Stromal cell of bone marrow (primary cell): ENCODE data around the gene ZCCHC2.

Experiments used
- DNase-seq: peaks from one replicate; pipeline ENCODE4 v3.0.0-alpha.2; 2012; ENCODE audit warnings: low read depth

ZCCHC2 gene

DNA sequence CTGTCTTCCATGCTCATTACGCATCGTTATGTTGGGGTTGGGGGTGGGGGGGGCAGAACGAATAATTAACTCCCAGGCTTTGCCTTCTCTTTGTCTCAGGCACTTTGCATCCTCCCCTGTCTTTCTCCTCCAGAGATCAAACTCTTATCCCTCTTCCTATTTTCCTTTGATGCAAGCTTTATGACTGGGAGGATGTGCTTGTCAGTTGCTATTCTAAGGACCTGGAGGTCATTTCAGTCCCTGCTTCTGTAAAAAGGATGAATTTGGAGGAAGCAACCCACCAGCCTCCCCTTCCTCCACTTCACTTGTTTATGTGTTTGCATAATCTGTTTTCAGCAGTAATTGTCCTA lies 87.5 kb downstream of the ZCCHC2 start:
- DNase-seq, result no peak

DNA sequence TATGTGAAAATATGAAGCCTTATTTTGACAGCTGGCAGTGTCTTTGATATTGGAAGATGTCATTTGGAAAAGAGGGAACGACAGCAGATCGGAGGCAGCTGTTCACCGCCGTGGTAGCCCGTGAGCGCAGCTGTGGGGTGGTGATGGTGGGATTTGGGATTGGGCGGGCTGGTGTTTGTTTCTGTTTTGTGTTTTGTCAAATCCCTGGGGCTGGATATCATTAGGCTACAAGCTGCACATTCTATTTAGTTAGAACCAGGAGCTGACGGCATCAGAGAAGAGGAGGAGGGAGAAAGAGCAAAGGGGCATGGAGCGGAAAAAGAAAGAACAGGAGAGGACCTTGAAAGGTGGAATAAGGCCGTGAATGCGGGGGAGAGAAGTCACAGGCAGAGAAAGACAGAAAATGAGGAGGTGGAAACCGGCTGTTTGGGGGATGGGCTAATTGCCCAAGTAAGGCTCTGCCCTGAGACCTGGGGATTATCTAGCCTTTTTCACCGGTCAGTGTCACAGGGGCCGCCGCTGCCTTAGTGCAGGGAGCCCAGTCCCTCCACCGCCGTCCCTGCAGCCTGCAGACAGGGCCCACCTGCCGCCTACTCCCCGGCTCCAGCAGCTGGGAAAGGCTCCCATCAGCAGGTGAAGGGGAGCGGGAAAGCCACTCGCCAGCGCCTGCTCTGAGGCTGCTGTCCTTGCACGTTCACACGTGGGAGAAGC lies 88.0 kb downstream of the ZCCHC2 start:
- no peak for DNase-seq

DNA sequence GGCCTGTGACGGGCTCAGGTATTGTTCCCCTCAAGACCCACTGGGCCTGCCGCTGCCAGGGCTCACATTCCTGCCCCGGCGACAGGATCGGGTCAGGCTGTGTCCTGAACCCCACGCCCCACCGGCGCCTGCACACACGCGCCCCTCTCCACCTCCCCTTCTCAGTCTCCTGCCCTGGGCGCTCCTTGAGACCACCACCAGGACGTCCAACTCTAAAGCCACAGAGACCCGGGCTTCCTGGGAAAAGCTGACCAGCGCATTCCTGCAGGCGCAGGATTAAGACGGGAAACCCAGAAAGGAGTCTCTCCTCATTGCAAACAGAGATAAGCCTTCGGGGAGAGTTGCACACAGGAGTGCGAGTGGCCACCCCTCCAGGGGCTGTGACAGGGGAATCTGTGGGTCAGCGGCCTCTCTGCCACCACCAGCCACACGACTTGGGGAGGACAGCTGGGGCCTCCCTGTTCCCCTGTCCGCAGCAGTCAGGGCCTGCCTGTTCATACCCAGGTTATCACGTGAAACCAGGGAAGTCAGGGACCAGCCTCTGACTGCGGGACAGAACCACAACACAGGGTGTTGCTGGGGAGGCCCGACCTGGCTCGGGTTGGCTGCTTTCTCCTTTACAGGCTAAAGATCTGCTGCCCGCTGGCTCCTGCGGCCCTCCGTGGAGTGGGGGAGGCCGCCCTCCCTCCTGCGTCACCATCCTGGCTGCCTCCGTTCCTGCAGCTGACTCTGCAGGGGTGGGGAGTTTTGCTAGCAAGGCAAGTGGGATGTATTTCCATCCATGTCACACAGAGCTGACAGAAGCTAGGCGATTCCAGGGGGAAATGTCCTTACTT lies 88.8 kb downstream of the ZCCHC2 start:
- DNase-seq, result no peak

DNA sequence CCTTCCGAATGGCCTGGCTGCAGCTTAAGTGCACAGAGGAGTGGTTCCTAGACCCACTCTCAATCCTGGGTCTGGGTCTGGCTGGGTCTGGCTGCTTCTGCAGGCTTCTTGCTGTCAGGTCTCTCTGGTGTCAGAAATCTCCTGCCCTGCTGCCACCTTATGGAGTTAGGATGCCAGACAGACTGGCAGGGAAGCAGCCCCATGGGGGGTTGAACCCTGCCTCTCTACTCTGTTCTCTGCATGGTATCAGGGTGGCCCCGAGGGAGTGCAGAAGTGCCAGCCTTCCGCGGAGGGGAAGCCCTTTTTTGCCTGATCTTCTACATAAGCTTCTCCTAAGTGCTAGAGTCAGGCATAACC lies 89.4 kb downstream of the ZCCHC2 start:
- DNase-seq, result no peak

DNA sequence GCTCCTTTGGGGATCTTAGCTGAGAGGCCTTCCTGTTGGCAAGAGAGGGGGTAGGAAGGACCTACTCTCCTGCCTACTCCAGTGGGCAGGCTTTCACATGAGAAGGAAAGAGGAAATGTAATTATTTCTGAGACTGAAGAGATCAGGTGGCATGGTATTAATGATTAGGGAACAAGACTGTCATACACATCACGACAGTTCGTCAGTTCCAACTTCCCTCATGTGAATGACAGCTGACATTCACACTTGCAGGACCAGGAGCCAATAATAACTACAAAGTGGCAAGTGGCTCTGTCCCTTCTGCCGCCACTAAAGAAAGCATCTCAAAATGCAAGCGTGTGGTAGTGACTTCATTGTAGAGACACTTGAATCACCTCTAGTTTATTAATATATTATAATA lies 90.0 kb downstream of the ZCCHC2 start:
- DNase-seq, result no peak

DNA sequence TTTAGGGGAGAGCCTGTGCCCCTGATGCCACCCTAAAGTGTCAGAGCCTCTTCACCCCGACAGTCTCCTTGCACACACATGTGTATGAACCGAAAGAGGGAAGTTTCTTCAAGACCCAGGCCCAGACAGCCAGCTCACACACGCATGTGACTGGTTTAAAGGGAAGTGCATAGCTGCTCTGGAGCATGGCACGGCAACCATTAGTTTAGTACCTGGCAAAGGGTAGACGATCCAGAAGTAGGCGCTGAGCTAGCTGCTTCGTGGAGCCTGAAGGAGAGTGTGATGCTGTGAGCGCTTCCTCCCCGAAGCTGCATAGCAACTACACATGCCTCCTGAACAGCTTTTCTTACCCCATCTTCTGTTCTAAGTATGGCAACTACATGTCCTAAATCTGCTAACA lies 91.7 kb downstream of the ZCCHC2 start:
- no peak for DNase-seq

DNA sequence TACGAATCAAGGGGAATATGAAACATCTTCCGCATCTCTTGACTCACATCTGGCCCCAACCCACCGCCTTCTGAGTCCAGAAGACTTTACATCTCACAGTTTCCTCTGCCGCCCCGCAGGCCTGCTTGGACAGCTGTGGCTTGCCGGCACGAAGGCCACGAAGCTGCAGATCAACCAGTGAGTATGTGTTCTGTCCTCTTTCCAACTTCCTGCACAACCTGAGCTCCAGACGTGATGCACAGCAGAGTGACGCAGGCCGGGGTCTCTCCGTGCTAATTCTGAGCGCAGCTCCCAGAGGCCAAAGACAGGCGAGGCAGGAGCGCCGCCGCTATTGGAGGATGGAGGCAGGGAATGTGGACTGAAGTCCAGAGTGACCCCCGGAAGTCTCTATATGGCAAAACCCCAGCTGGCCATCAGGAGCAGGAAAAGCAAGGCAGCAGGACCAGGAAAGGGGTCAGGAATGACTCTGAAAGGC lies 93.5 kb downstream of the ZCCHC2 start:
- DNase-seq, result no peak

DNA sequence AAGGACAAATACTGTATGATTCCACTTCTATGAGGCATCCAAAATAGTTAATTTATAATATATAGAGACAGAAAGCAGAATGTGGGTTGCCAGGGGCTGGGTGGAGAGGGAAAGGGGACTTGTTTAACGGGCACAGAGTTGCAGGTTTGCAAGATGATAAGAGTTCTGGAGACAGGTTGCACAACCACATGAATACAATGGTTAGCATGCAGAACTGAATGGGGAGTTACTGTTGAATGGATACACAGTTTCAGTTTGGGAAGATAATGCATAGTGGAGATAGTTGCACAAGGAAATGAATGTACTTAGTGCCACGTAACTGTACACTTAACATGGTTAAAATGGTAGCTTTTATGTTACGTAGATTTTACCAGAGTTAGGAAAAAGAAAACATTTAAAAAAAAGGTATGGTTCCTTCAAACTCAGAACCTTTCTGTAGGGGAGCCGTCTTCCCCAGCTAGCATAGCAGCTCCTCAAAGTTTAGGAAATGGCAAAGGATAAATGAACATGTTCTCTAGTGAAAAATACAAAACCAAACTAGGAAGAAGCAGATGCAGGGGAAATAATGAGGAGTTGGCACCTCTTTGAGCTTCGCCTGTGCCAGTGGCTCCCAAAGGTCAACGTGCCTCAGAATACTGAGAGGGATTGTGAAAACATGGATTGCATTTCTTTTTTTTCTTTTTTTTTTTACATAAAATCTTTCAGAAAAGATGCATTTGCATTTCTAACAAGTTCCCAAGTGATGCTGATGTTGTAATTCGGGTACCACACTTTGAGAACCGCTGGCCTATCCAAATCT lies 95.2 kb downstream of the ZCCHC2 start:
- DNase-seq, result no peak

DNA sequence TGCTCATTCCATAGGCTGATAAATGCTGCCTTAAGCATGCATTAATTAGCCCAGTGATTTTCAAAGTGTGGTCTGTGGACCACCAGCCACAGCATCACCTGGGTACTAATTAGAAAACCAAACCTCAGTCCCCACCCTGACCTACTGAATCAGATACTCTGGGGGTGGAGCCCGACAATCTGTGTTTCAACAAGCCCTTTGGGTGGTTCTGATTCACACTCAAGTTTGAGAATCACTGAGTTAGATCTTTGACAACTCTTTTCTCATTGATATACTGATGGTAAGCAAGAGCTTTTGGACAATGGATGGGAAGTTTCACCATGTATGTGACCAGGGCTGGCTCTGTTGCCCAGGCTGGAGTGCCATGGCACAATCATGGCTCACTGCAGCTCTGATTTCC lies 95.9 kb downstream of the ZCCHC2 start:
- no peak for DNase-seq

DNA sequence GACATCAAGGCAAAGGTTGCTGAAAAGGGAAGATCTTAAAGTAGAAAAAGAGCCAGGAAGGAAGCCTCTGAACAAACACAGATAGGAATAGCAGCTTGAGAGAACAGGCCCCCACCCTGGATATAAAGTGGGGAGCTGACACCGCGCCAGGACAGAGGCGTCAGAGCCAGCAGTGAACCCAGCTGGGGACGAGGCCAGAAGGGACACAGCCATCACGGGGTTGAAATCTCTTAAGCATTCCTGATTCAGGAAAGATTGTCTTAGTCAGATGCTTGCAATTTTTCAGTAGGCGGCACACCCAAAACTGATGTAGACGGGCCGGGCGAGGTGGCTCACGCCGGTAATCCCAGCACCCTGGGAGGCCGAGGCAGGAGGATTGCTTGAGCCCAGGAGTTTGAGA lies 98.7 kb downstream of the ZCCHC2 start:
- no peak for DNase-seq

DNA sequence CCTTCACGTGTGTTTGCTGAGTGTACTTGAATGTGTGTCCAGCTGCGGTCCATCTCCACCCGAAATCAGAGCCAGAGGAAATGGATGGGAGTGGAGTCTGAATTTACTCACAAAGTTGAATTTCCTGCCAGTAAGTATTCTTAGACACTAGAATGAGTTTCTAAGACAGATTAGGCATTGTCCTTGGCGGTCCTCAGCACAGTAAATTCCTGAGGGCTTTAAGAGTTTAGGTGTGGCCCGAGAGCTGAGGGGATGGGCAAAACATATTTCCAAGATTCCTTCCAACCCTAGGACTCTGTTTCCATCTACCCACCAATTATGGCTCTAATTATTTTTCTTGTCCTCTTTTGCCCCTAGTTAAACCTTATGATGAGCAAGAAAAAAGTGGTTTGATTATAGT lies 102.2 kb downstream of the ZCCHC2 start:
- no peak for DNase-seq
